ENCODE measurements around the gene BLOC1S5.

- TF ChIP-seq EZH2phosphoT487 (IDR thresholded peaks at IDR 0.05; ENCODE audit: insufficient read depth, low read depth) = no peak
- TF ChIP-seq EZH2 (IDR thresholded peaks at IDR 0.05; ENCODE audit: insufficient read depth, poor library complexity, severe bottlenecking) = no peak
Measured at GRCh38 chr6:8102122-8102958, 38.2 kb upstream of the BLOC1S5 start, which contains the start of gene EEF1E1.
